ENCODE data around the gene SOD2.
"Not testable (repeated sequence)": the region's sequence is repeated elsewhere in the genome, so short reads cannot be mapped to it uniquely, and the experiment has no call there.

SOD2 gene

DNA sequence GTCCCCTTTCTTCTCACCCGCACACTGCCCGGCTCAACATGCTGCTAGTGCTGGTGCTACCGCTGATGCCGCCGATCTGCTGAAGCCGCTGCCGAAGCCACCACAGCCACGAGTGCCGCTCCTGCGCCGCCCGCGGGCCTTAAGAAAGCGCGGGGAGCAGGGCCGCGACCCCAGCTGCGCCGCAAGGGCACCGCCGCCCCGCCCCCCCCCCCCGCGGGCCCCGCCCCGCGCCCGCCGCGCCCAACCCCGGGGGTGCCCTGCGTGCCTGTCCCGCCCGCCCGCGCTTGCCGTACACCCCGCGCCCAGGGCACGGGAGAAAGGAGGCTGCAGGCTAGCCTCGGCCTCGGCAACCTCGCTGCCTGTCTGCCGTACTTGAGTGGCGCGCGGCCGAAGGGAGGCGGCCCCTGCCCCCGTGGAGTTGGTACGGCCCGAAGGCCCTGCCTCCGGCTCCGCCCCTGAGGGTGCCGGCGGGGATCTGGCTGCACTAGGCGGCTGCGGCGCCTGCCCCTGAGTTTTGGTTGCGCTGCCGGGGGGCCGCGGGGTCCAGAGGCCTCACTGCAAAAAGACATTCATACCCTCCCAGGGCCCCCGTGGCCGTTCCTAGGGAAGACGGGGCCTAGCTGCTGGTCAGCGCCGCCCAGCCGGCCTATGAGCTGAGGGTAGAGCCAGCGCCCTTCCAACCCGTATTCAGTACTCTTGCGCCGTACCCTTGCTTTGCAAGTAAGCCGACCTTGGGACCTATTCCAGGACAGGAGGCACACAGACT is at the start of gene SOD2:
SOD2 (minus strand) TSS at position 114 of the 766 bp plus-strand sequence; CDS start at position 40, 74 bp downstream.
- WGBS (ENCODE audit: insufficient coverage, insufficient read length) = no CpG with 5 or more reads among the region's 74 CpGs
- Histone ChIP-seq H3K9me3 (ENCODE audit: control insufficient read depth, insufficient read depth, low read length) (no peaks in the 10 kb centered on the region), H3K27ac (ENCODE audit: low read length) (no peak within 1 kb of the TSS), H3K4me3 (ENCODE audit: low read length) (peak within 1 kb of the TSS; percentile 67), H3K36me3 (ENCODE audit: control insufficient read depth, insufficient read depth, low read length) (no peaks in the 10 kb centered on the region), H3K27me3 (ENCODE audit: control insufficient read depth, insufficient read depth, low read length) (no peaks in the 10 kb centered on the region), H3K4me1 (ENCODE audit: control insufficient read depth, insufficient read depth, low read length) (peaks cover 7% of the 10 kb centered on the region)
- peak; percentile 39 for DNase-seq (ENCODE audit: low read depth, low spot score)

DNA sequence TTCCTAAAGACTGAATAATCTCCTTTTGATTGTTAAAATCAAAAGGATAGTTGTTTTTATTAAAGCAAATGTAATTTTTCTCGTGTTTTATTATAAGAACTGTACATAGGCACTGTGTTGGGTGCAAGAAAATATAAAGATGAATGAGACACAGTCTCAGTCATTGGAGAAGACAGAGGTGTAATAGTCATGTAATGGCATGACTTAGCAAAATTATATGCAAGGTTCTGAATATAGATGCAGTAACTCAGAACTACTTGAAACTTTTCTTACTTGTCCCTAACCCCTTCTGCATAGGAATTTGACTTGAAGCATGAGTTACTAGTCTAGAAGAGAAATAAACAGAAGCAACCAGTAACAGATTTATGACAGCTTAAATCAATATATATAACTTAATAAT is 49.1 kb upstream of the SOD2 start:
- Histone ChIP-seq H3K36me3 (ENCODE audit: control insufficient read depth, insufficient read depth, low read length) (peaks cover 17% of the 10 kb centered on the region; the same call in 1 of the 2 replicates), H3K27ac (ENCODE audit: low read length) (no peak overlapping the region), H3K4me1 (ENCODE audit: control insufficient read depth, insufficient read depth, low read length) (no peaks in the 10 kb centered on the region), H3K27me3 (ENCODE audit: control insufficient read depth, insufficient read depth, low read length) (no peaks in the 10 kb centered on the region), H3K9me3 (ENCODE audit: control insufficient read depth, insufficient read depth, low read length) (no peaks in the 10 kb centered on the region), H3K4me3 (ENCODE audit: low read length) (no peak overlapping the region)
- no peak for DNase-seq (ENCODE audit: low read depth, low spot score)
- WGBS (ENCODE audit: insufficient coverage, insufficient read length) = no CpG with 5 or more reads among the region's 1 CpG

DNA sequence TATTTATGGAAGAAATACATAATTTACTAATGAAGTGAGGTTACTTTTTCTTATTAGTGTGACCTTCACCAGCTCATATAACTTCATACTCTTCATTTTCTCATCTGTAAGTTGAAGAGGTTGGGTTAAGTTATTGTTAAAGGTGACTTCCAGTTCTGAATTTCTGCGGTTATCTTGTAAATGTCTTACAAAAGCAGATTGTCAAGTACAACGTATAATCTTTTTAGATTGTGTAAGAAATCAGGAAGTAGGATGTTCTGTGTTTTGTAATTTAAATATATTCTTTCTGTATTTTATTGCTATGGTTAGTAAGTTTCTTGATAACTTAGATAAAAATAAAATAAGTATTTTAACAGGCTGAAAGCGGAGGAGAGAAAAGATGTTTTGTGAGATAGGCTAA is 46.3 kb upstream of the SOD2 start:
- WGBS (ENCODE audit: insufficient coverage, insufficient read length) = 100% methylated on average over 1 of the region's 3 CpGs

DNA sequence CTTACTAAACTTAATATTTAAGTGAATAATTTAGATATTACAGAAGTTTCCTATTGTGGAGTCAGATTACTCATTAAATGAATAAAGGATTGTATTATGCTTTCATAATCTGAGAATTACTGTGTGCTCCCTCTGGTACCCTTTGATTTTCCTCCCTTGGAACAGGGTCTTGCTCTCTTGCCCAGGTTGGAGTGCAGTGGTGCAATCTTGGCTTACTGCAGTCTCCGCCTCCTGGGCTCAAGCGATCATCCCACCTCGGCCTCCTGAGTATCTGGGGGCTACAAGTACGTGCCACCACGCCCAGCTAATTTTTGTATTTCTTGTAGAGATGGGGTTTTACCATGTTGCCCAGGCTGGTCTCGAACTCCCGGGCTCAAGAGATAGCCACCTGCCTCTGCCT is 43.9 kb upstream of the SOD2 start:
- no CpG with 5 or more reads among the region's 7 CpGs for WGBS (ENCODE audit: insufficient coverage, insufficient read length)
- H3K27ac ChIP-seq (ENCODE audit: low read length) = no peak overlapping the region
- no peak overlapping the region for H3K4me3 ChIP-seq (ENCODE audit: low read length)
- H3K36me3 ChIP-seq (ENCODE audit: control insufficient read depth, insufficient read depth, low read length) = peaks cover 7% of the 10 kb centered on the region; the same call in 1 of the 2 replicates
- no peaks in the 10 kb centered on the region for H3K9me3 ChIP-seq (ENCODE audit: control insufficient read depth, insufficient read depth, low read length)
- DNase-seq (ENCODE audit: low read depth, low spot score) = no peak
- no peaks in the 10 kb centered on the region for H3K4me1 ChIP-seq (ENCODE audit: control insufficient read depth, insufficient read depth, low read length)
- no peaks in the 10 kb centered on the region for H3K27me3 ChIP-seq (ENCODE audit: control insufficient read depth, insufficient read depth, low read length)

More for the DNA sequence above, 46.3 kb upstream of the SOD2 start:
- Histone ChIP-seq H3K27me3 (ENCODE audit: control insufficient read depth, insufficient read depth, low read length) (no peaks in the 10 kb centered on the region), H3K9me3 (ENCODE audit: control insufficient read depth, insufficient read depth, low read length) (no peaks in the 10 kb centered on the region), H3K4me3 (ENCODE audit: low read length) (no peak overlapping the region), H3K27ac (ENCODE audit: low read length) (no peak overlapping the region), H3K36me3 (ENCODE audit: control insufficient read depth, insufficient read depth, low read length) (peaks cover 10% of the 10 kb centered on the region; the same call in 1 of the 2 replicates), H3K4me1 (ENCODE audit: control insufficient read depth, insufficient read depth, low read length) (no peaks in the 10 kb centered on the region)
- no peak for DNase-seq (ENCODE audit: low read depth, low spot score)

DNA sequence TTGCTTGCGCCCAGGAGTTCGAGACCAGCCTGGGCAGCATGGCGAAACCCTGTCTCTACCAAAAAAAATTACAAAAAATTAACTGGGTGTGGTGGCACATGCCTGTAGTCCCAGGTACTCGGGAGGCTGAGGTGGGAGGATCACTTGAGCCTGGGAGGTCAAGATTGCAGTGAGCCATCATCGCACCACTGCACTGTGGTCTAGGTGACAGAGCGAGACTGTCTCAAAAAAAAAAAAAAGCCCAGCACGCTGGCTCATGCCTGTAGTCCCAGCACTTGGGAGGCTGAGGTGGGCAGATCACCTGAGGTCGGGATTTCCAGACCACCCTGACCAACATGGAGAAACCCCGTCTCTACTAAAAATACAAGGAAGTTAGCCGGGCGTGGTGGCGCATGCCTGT is 40.4 kb upstream of the SOD2 start:
- not testable (repeated sequence) for DNase-seq (ENCODE audit: low read depth, low spot score); H3K4me3 ChIP-seq (ENCODE audit: low read length); H3K27ac ChIP-seq (ENCODE audit: low read length); H3K9me3 ChIP-seq (ENCODE audit: control insufficient read depth, insufficient read depth, low read length); H3K36me3 ChIP-seq (ENCODE audit: control insufficient read depth, insufficient read depth, low read length); H3K4me1 ChIP-seq (ENCODE audit: control insufficient read depth, insufficient read depth, low read length); H3K27me3 ChIP-seq (ENCODE audit: control insufficient read depth, insufficient read depth, low read length)
- no CpG with 5 or more reads among the region's 12 CpGs for WGBS (ENCODE audit: insufficient coverage, insufficient read length)

DNA sequence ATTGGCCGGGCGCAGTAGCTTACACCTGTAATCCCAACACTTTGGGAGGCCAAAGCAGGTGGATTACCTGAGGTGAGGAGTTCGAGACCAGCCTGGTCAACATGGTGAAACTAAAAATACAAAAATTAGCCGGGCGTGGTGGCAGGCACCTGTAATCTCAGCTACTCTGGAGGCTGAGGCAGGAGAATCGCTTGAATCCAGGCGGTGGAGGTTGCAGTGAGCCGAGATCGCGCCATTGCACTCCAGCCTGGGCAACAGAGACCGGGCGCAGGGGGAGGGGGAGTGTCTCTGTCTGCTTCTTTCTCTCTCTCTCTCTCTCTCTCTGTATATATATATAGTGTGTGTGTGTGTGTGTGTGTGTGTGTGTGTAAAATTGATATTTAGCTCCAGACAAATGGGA is 39.5 kb upstream of the SOD2 start:
- H3K27me3 ChIP-seq (ENCODE audit: control insufficient read depth, insufficient read depth, low read length); H3K4me3 ChIP-seq (ENCODE audit: low read length); H3K9me3 ChIP-seq (ENCODE audit: control insufficient read depth, insufficient read depth, low read length); H3K27ac ChIP-seq (ENCODE audit: low read length); H3K4me1 ChIP-seq (ENCODE audit: control insufficient read depth, insufficient read depth, low read length); DNase-seq (ENCODE audit: low read depth, low spot score); H3K36me3 ChIP-seq (ENCODE audit: control insufficient read depth, insufficient read depth, low read length): not testable (repeated sequence)
- whole genome bisulfite sequencing (ENCODE audit: insufficient coverage, insufficient read length) = no CpG with 5 or more reads among the region's 12 CpGs

DNA sequence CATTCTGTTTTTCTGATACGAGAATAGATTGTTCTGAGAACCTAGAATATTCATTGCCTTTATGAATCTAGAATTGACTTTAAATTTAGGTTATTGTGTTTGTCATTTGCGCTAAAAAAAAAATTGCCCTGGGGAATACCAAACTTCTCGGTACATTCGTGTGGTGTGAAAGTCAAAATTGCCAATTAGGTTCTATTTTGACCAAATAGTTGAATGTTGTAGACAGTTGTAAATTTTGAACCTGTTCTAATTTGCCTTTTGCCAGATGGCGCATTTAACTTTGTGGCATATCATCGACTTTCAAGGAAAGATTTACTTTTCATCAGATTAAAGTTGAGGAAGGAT is 37.3 kb upstream of the SOD2 start:
- H3K27ac ChIP-seq (ENCODE audit: low read length) = no peak overlapping the region
- WGBS (ENCODE audit: insufficient coverage, insufficient read length) = no CpG with 5 or more reads among the region's 6 CpGs
- no peak overlapping the region for H3K4me3 ChIP-seq (ENCODE audit: low read length)
- no peaks in the 10 kb centered on the region for H3K27me3 ChIP-seq (ENCODE audit: control insufficient read depth, insufficient read depth, low read length)
- H3K9me3 ChIP-seq (ENCODE audit: control insufficient read depth, insufficient read depth, low read length) = no peaks in the 10 kb centered on the region
- no peak for DNase-seq (ENCODE audit: low read depth, low spot score)
- no peaks in the 10 kb centered on the region for H3K36me3 ChIP-seq (ENCODE audit: control insufficient read depth, insufficient read depth, low read length)
- no peaks in the 10 kb centered on the region; the same call in 1 of the 2 replicates for H3K4me1 ChIP-seq (ENCODE audit: control insufficient read depth, insufficient read depth, low read length)

DNA sequence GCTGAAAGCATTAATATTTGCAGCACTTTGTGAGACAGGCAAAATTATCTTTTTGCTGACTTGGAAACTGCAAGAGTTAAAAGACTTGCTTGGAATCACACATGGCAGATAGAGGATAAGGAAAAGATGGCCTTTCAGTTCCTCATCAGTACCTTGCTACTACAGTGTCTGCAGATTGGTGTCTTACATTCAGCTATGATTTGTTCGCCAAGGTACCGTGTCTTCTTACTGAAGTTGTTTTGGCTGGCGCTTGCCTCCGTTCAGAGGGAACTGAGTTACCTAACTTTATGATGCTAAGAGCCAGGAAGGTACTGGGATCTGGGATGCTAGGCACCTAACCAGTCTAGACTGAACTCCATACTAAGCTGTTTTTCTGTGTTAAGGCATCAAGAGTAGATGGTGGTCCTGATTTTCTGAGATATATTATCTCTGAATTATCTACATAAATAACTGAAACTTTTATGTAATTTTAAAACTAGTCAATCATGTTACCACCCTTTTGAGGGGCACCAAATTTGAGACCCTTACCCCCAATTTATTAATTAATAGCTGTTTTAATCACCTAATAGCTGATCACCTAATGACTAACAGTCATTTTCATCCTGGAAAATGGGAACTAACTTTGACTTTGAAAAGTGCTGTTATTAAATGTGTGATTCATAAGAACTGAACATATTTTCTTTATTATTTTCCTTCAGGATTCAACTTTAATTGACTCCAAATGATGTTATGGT is 36.7 kb upstream of the SOD2 start:
- no peak for DNase-seq (ENCODE audit: low read depth, low spot score)
- Histone ChIP-seq H3K27ac (ENCODE audit: low read length) (no peak overlapping the region), H3K4me1 (ENCODE audit: control insufficient read depth, insufficient read depth, low read length) (no peaks in the 10 kb centered on the region; the same call in 1 of the 2 replicates), H3K36me3 (ENCODE audit: control insufficient read depth, insufficient read depth, low read length) (no peaks in the 10 kb centered on the region), H3K9me3 (ENCODE audit: control insufficient read depth, insufficient read depth, low read length) (no peaks in the 10 kb centered on the region), H3K4me3 (ENCODE audit: low read length) (no peak overlapping the region), H3K27me3 (ENCODE audit: control insufficient read depth, insufficient read depth, low read length) (no peaks in the 10 kb centered on the region)
- no CpG with 5 or more reads among the region's 4 CpGs for WGBS (ENCODE audit: insufficient coverage, insufficient read length)

DNA sequence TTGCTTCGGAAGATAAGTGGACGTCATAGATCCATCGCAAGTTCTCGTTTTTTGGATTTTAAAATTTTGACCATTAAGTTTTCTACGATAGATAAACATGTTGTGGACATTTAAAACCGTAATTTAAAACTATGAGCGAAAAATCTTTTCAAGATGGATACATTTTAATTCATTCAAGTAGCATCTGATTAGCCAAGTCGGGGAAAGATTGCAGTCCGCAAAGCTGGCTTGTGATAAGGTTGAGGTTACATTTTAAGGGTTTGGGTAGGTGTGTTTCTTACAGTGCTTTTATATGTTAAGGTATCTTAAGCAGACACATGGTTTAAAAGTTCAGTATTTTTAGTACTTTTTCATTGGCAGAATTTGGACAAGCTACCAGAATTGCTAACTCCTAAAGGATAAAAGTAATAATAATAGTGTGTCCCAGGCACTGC is 35.5 kb upstream of the SOD2 start:
- H3K27ac ChIP-seq (ENCODE audit: low read length) = no peak overlapping the region
- H3K4me3 ChIP-seq (ENCODE audit: low read length) = peak overlapping the region; percentile 93; the same call in 1 of the 2 replicates
- no peaks in the 10 kb centered on the region for H3K27me3 ChIP-seq (ENCODE audit: control insufficient read depth, insufficient read depth, low read length)
- H3K36me3 ChIP-seq (ENCODE audit: control insufficient read depth, insufficient read depth, low read length) = no peaks in the 10 kb centered on the region
- no peak for DNase-seq (ENCODE audit: low read depth, low spot score)
- no peaks in the 10 kb centered on the region for H3K9me3 ChIP-seq (ENCODE audit: control insufficient read depth, insufficient read depth, low read length)
- no peaks in the 10 kb centered on the region; the same call in 1 of the 2 replicates for H3K4me1 ChIP-seq (ENCODE audit: control insufficient read depth, insufficient read depth, low read length)
- WGBS (ENCODE audit: insufficient coverage, insufficient read length) = no CpG with 5 or more reads among the region's 9 CpGs

DNA sequence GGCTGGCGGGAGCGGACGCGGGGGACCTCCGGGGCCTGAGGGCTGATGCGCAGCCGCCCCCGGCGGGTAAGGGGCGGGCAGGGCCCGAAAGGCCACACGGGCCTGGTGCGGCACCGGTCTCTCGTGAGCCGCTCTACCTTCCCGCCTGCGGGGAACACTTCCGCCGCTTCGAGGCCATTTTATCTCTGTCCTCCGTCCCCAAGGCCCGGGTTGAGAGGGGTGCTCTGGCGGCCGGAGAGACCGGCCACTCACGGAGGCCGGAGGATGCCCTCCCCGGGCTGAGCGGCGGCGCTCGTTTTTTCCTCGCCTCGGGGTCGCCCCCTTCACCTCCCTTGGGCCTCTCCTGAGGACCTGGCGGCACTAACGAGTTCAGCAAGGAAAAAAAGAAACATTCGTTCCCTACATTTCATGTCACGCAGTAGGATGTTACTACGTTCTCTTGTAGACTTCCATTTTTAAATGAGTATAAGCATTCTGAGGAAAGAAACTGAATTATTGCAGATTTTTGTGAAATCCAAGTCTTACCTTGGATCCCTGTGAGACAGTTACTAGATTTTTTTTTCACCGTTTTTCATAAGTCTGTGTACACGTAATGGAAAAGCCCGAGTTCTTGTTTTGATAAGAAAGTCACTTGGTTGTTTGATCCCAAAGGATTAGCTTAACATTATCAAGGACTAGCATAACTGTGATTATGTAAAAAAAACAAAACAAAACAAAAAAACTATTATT is 34.8 kb upstream of the SOD2 start:
- no peaks in the 10 kb centered on the region; the same call in 1 of the 2 replicates for H3K4me1 ChIP-seq (ENCODE audit: control insufficient read depth, insufficient read depth, low read length)
- no peak for DNase-seq (ENCODE audit: low read depth, low spot score)
- H3K4me3 ChIP-seq (ENCODE audit: low read length) = peak overlapping the region; percentile 93
- no CpG with 5 or more reads among the region's 44 CpGs for WGBS (ENCODE audit: insufficient coverage, insufficient read length)
- no peaks in the 10 kb centered on the region for H3K9me3 ChIP-seq (ENCODE audit: control insufficient read depth, insufficient read depth, low read length)
- no peak overlapping the region for H3K27ac ChIP-seq (ENCODE audit: low read length)
- H3K27me3 ChIP-seq (ENCODE audit: control insufficient read depth, insufficient read depth, low read length) = no peaks in the 10 kb centered on the region
- no peaks in the 10 kb centered on the region for H3K36me3 ChIP-seq (ENCODE audit: control insufficient read depth, insufficient read depth, low read length)
